Measurements from ENCODE around the gene FAM78B. TPM values are rescaled to one million over a fixed set of nuclear protein-coding genes. Genes with fewer than 3 reads are reported as not detected.

FAM78B gene
- polyA plus RNA-seq, 3 donors: not detected

- Histone ChIP-seq H3K4me1 (ENCODE audit: control insufficient read depth in 1 of 2, insufficient read depth in 2 of 2, low read length in 2 of 2) (no peaks in the 10 kb centered on the region), H3K79me2 (ENCODE audit: insufficient read depth, low read length) (no peaks in the 10 kb centered on the region), H3K36me3 (replicated peaks in 1 of 2; ENCODE audit: control insufficient read depth in 1 of 2, insufficient read depth in 2 of 2, low read length in 2 of 2) (no peaks in the 10 kb centered on the region), H4K20me1 (ENCODE audit: insufficient read depth, low read length) (no peaks in the 10 kb centered on the region), H3K4me3 (replicated peaks in 1 of 3; ENCODE audit: low read depth in 2 of 3, low read length in 3 of 3) (no peak overlapping the region), H3K9me3 (replicated peaks in 1 of 2; ENCODE audit: control insufficient read depth in 1 of 2, insufficient read depth in 1 of 2, low read length in 2 of 2) (no peaks in the 10 kb centered on the region), H3K27ac (ENCODE audit: low read depth in 1 of 2, low read length in 2 of 2) (no peak overlapping the region), H3K9ac (ENCODE audit: insufficient read depth, low read length, poor library complexity, severe bottlenecking) (no peak overlapping the region), H3K4me2 (replicated peaks; ENCODE audit: extremely low read depth, low read length, poor library complexity, severe bottlenecking) (no peak overlapping the region), H2AFZ (ENCODE audit: insufficient read depth, low read depth, low read length, poor library complexity, severe bottlenecking) (no peak overlapping the region), H3K27me3 (ENCODE audit: control insufficient read depth in 2 of 2, insufficient read depth in 2 of 2, low read length in 2 of 2) (no peaks in the 10 kb centered on the region)
- WGBS (ENCODE audit: insufficient coverage): 83% methylated on average over 1 of the region's 1 CpG
- no peak overlapping the region for H3K27ac Mint-ChIP-seq
- peaks cover 0 to 4% (median 0%) of the 10 kb centered on the region in 7 donors for H3K9me3 Mint-ChIP-seq
- TF ChIP-seq CTCF (IDR thresholded peaks at IDR 0.05): no peak
- H3K36me3 Mint-ChIP-seq: no peaks in the 10 kb centered on the region
- no peak for DNase-seq
- H3K27me3 Mint-ChIP-seq (ENCODE audit: low read depth in 3 of 3): peaks cover 0 to 7% (median 7%) of the 10 kb centered on the region in 3 donors
- intact Hi-C loops (cut with micrococcal nuclease): no loop called here
- H3K4me3 Mint-ChIP-seq: no peak overlapping the region
- H3K4me1 Mint-ChIP-seq: no peaks in the 10 kb centered on the region
These were observed 21.3 kb downstream of the FAM78B start for GRCh38 chr1:166145499-166145898.

GRCh38 chr1:166141969-166142368, 24.8 kb downstream of the FAM78B start:
- H3K4me1 Mint-ChIP-seq: no peaks in the 10 kb centered on the region

More at GRCh38 chr1:166141969-166142368, 24.8 kb downstream of the FAM78B start:
- Histone ChIP-seq H3K9ac (ENCODE audit: insufficient read depth, low read length, poor library complexity, severe bottlenecking) (no peak overlapping the region), H4K20me1 (ENCODE audit: insufficient read depth, low read length) (no peaks in the 10 kb centered on the region), H3K4me3 (replicated peaks in 1 of 3; ENCODE audit: low read depth in 2 of 3, low read length in 3 of 3) (no peak overlapping the region), H3K27me3 (ENCODE audit: control insufficient read depth in 2 of 2, insufficient read depth in 2 of 2, low read length in 2 of 2) (no peaks in the 10 kb centered on the region), H3K9me3 (replicated peaks in 1 of 2; ENCODE audit: control insufficient read depth in 1 of 2, insufficient read depth in 1 of 2, low read length in 2 of 2) (no peaks in the 10 kb centered on the region), H3K4me1 (ENCODE audit: control insufficient read depth in 1 of 2, insufficient read depth in 2 of 2, low read length in 2 of 2) (no peaks in the 10 kb centered on the region), H3K36me3 (replicated peaks in 1 of 2; ENCODE audit: control insufficient read depth in 1 of 2, insufficient read depth in 2 of 2, low read length in 2 of 2) (no peaks in the 10 kb centered on the region), H3K27ac (ENCODE audit: low read depth in 1 of 2, low read length in 2 of 2) (no peak overlapping the region), H3K4me2 (replicated peaks; ENCODE audit: extremely low read depth, low read length, poor library complexity, severe bottlenecking) (no peak overlapping the region), H3K79me2 (ENCODE audit: insufficient read depth, low read length) (no peaks in the 10 kb centered on the region), H2AFZ (ENCODE audit: insufficient read depth, low read depth, low read length, poor library complexity, severe bottlenecking) (no peak overlapping the region)
- Mint-ChIP-seq H3K27me3 (ENCODE audit: low read depth in 3 of 3) (peaks cover 2 to 17% (median 7%) of the 10 kb centered on the region in 3 donors), H3K9me3 (peaks cover 0 to 5% (median 2%) of the 10 kb centered on the region in 7 donors), H3K27ac (no peak overlapping the region), H3K36me3 (no peaks in the 10 kb centered on the region), H3K4me3 (no peak overlapping the region)
- TF ChIP-seq CTCF (IDR thresholded peaks at IDR 0.05): no peak
- DNase-seq: no peak
- intact Hi-C loops (cut with micrococcal nuclease): no loop called here
